Bone marrow (tissue), 2 donors: Measurements from ENCODE around the gene KCNA2.

ENCODE experiments used
- DNase-seq, 2 donors: peaks; one replicate each; lab custom pipeline; 2025; lab: John Stamatoyannopoulos, UW

KCNA2 gene

DNA sequence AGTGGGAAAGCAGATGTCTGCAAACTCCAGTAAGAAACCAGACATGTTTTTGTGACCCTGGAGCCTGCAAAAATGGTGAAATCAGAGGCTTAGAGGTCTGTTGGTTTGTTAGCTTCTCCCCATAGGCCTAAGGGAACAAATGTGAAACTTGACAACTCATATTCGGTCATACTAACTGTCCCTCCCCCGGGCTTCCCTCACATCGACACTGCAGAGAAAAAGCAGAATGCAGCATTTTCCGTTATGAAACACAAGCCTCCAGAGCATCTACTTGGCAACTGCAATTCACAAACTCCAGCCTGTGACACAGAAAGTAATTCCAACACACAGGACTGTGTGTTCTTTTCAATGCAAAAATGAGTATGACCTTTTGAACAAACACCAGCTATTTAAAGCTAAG, 3.7 kb downstream of the KCNA2 start:
- DNase-seq: no peak

GRCh38 chr1:110601332-110601731, 4.8 kb downstream of the KCNA2 start:
- no peak for DNase-seq

GRCh38 chr1:110600716-110601115, 5.4 kb downstream of the KCNA2 start:
- DNase-seq: no peak

GRCh38 chr1:110597966-110598365, 8.2 kb downstream of the KCNA2 start:
- DNase-seq: no peak

- no peak for DNase-seq
These were observed 9.8 kb downstream of the KCNA2 start for GRCh38 chr1:110596312-110596711.

DNA sequence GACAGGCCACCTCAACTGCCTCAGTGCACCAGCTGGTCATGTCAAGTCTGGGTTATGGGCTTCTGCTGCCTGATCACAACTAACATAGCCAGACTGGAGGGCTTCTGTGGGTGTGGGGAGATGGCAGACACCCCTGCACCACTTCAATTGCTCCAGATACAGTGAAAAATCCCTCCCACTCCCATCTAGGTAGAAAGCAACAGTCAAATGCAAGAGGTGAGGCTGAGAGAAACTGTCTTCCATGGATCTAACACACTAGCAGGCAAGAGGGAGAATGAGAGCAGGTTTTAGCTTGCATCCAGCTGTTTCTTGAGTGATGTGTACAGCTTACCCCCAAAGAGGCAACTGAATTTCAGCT, 10.8 kb downstream of the KCNA2 start:
- DNase-seq: no peak

GRCh38 chr1:110594456-110595352, 11.5 kb downstream of the KCNA2 start:
- no peak for DNase-seq

- DNase-seq: no peak
These were observed 12.3 kb downstream of the KCNA2 start for GRCh38 chr1:110593902-110594301.

DNA sequence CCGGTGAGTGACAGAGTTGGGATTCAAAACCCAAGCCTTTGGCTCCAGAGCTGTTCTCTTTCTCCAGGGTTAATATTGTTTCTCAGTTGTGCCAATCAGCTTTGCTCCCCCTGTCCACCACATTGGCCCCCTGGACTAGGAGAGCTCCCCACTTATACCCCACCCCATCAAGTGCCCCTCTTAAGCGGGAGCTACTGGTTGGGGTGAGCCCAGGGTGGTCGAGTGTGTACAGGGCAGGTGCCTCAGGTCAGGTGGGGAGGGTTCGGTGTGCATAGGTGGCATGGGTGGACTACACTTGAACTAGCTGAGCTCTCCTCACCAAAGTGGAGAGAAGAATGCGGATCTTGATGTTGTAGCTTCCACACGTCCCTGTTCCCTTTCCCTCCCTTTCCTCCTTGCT, 14.2 kb downstream of the KCNA2 start:
- no peak for DNase-seq

- no peak for DNase-seq
These were observed 17.2 kb downstream of the KCNA2 start for GRCh38 chr1:110588991-110589390.

DNA sequence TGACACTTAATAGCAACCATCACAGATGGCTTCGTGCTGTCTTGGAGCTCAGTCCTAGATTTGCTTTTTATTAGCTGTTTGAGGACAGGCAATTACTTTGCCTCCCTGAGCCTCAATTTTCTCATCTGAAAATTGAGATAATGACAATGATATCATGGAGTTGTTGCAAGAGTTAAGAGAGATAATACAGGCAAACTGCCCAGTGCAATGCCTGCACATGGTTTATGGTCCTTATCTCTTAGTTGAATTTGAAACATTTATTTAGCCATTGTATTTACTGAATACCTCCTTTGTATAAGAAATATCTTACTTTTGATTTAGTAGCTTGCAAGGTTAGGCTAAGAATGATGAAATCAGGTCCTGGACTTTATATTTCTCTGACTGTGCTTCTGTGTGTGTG, 17.7 kb downstream of the KCNA2 start:
- DNase-seq: no peak

- DNase-seq: no peak
These were observed 18.3 kb downstream of the KCNA2 start for GRCh38 chr1:110587906-110588305.

DNA sequence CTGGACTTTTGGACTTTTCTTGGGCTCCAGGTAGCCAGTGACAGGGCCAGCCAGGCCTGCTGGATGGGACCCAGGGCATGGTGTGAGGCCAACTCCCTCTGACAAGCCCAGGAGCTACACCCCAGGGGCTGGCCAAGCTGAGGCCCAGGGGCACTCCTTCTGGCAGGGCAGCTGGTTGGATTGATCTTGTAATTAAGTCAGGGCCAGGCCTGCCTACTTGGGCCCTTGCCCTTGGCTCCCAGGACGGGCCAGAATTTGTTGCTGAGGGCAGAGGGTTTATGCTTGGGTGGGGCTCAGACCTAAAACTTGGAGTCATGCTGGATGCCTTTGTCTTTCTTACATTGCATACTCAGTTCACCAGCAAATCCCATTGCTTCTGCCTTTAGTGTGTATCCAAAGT, 20.7 kb downstream of the KCNA2 start:
- DNase-seq: no peak

GRCh38 chr1:110584045-110584444, 22.1 kb downstream of the KCNA2 start:
- DNase-seq: no peak

- no peak for DNase-seq
These were observed 22.7 kb downstream of the KCNA2 start for GRCh38 chr1:110583505-110583904.

- DNase-seq: no peak
These were observed 23.8 kb downstream of the KCNA2 start for GRCh38 chr1:110582378-110582777.

DNA sequence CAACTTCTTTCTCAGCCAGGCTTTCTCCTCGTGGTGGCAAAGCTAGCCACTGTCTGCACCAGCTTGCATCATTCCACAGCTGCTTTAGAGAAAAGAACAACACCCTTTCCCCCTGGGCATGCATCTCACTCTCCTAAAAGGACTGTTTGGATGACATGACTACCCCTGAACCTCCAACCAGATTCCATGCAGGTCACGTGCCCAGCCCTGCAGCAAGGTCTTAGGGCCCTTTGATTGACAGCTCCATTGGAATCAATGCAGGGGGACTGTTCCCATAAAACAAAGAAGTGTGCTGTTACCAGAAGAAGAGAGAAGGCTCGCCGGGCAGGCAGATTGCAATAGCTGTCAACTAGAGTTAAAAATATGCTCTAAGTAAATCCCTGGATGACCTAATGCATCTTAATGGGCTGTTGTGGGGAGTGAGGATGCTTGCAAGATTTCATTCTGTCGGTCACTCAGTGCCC, 24.4 kb downstream of the KCNA2 start:
- no peak for DNase-seq

GRCh38 chr1:110580244-110580643, 25.9 kb downstream of the KCNA2 start:
- DNase-seq: no peak

- no peak for DNase-seq
These were observed 26.7 kb downstream of the KCNA2 start for GRCh38 chr1:110579460-110579859.

DNA sequence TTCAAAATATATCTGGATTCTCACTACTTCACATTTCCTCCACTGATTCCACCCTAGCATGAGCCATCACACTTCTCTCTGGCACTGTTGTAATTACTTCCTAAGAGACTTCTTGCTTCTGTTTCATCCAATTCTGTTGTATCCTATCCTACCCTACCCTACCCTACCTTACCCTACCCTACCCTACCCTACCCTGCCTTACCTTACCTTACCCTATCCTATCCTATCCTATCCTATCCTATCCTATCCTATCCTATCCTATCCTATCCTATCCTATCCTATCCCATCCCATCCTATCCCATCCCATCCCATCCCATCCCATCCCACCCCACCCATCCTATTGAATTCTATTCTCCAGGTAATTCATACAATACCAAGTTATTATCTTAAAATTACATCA, 29.7 kb downstream of the KCNA2 start:
- no peak for DNase-seq

- no peak for DNase-seq
These were observed 32.8 kb downstream of the KCNA2 start for GRCh38 chr1:110573314-110573713.

DNA sequence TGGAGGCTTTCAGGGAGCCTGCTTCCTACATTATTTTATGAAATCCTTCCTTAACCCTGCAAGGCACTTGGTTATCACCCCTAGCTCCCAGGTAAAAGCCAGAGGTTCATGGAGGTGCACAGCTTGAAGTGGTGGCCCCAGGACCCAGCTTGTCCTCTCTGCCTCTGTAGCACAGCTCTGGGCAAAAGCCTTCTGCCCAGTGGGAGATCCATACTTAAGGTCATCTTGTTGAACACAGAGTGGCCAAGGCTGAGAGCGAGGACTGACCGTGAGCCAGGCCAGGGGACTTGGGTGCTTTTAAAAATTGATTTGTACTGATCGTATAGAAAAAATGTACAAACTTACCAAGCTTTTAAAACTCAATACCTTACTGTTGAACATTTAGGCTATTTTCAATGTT, 33.4 kb downstream of the KCNA2 start:
- DNase-seq: no peak

GRCh38 chr1:110570901-110571300, 35.3 kb downstream of the KCNA2 start:
- no peak for DNase-seq

DNA sequence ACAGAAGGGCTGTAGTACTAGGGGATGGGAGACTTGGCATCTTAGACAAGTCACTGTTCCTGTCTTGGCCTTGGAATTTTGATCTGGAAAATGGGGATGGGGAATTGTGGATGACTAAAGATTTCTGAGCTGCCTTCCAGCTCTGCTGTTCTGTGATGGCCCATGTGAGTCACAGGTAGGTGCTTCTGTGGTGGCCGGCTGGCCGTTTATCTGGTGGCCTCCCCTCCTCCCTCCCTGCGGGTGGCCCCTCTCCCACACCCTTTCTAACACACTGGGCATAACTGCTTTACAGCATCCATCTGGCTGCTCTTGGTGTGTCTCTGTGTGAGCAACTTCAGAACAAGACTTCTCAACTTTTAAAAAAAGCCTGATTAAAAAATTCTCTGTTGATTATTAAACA, 35.9 kb downstream of the KCNA2 start:
- DNase-seq: no peak
